Rectal smooth muscle tissue (tissue), 1 donor: ENCODE results near the gene RBM18.

Source experiments
- H3K27ac ChIP-seq: one replicate; pipeline ENCODE4 v1.7.0; 2013; ENCODE audit warnings: low read depth, low read length, inconsistent platforms
- H3K27me3 ChIP-seq: one replicate; pipeline ENCODE4 v1.7.0; 2013; ENCODE audit warnings: low read length; ENCODE audit not compliant: control insufficient read depth, insufficient read depth
- H3K36me3 ChIP-seq: one replicate; pipeline ENCODE4 v1.7.0; 2013; ENCODE audit warnings: low read length; ENCODE audit not compliant: control insufficient read depth, insufficient read depth
- H3K4me1 ChIP-seq: one replicate; pipeline ENCODE4 v1.7.0; 2013; ENCODE audit warnings: low read length; ENCODE audit not compliant: control insufficient read depth, insufficient read depth
- H3K4me3 ChIP-seq: one replicate; pipeline ENCODE4 v1.7.0; 2013; ENCODE audit warnings: low read length
- H3K9ac ChIP-seq: one replicate; pipeline ENCODE4 v1.7.0; 2013; ENCODE audit warnings: low read length

Gene RBM18

GRCh38 chr9:122264360-122265148, at the start of gene RBM18, which contains the start of gene MRRF:
Gene RBM18, minus strand, starts transcription at chr9:122264840. Its CDS starts 3,348 bp downstream, at chr9:122261492.
Gene MRRF, plus strand, starts transcription at chr9:122264882. Its CDS starts 6,010 bp downstream, at chr9:122270892.
- H3K27me3 ChIP-seq = no peaks in the 10 kb centered on the region
- H3K27ac ChIP-seq = peak within 1 kb of the TSS; percentile 90
- peak within 1 kb of the TSS; percentile 92 for H3K9ac ChIP-seq
- peak within 1 kb of the TSS; percentile 75 for H3K4me3 ChIP-seq
- peaks cover 22% of the 10 kb centered on the region for H3K4me1 ChIP-seq
- H3K36me3 ChIP-seq = peaks cover 6% of the 10 kb centered on the region

- H3K36me3 ChIP-seq = peaks cover 17% of the 10 kb centered on the region
- no peaks in the 10 kb centered on the region for H3K27me3 ChIP-seq
- peaks cover 8% of the 10 kb centered on the region for H3K4me1 ChIP-seq
- no peak overlapping the region for H3K9ac ChIP-seq
- no peak overlapping the region for H3K4me3 ChIP-seq
- H3K27ac ChIP-seq = no peak overlapping the region
Observed at GRCh38 chr9:122314165-122314564, 49.5 kb upstream of the RBM18 start.

GRCh38 chr9:122309861-122310260, 45.2 kb upstream of the RBM18 start:
- no peaks in the 10 kb centered on the region for H3K27me3 ChIP-seq
- no peak overlapping the region for H3K4me3 ChIP-seq
- peaks cover 20% of the 10 kb centered on the region for H3K36me3 ChIP-seq
- no peak overlapping the region for H3K27ac ChIP-seq
- H3K9ac ChIP-seq = no peak overlapping the region
- no peaks in the 10 kb centered on the region for H3K4me1 ChIP-seq

- no peak overlapping the region for H3K27ac ChIP-seq
- no peaks in the 10 kb centered on the region for H3K27me3 ChIP-seq
- H3K4me3 ChIP-seq = no peak overlapping the region
- no peaks in the 10 kb centered on the region for H3K4me1 ChIP-seq
- H3K9ac ChIP-seq = no peak overlapping the region
- peaks cover 16% of the 10 kb centered on the region for H3K36me3 ChIP-seq
Observed at GRCh38 chr9:122307925-122308324, 43.3 kb upstream of the RBM18 start.

- Histone ChIP-seq H3K4me3 (no peak overlapping the region), H3K4me1 (no peaks in the 10 kb centered on the region), H3K9ac (no peak overlapping the region), H3K27me3 (no peaks in the 10 kb centered on the region), H3K36me3 (peaks cover 12% of the 10 kb centered on the region), H3K27ac (no peak overlapping the region)
Observed at GRCh38 chr9:122307061-122307460, 42.4 kb upstream of the RBM18 start.

- no peaks in the 10 kb centered on the region for H3K27me3 ChIP-seq
- H3K9ac ChIP-seq = no peak overlapping the region
- H3K36me3 ChIP-seq = peaks cover 14% of the 10 kb centered on the region
- no peak overlapping the region for H3K4me3 ChIP-seq
- H3K4me1 ChIP-seq = no peaks in the 10 kb centered on the region
- H3K27ac ChIP-seq = no peak overlapping the region
Observed at GRCh38 chr9:122302237-122303093, 37.8 kb upstream of the RBM18 start.

GRCh38 chr9:122297512-122297911, 32.9 kb upstream of the RBM18 start:
- H3K36me3 ChIP-seq = peaks cover 10% of the 10 kb centered on the region
- H3K27ac ChIP-seq = no peak overlapping the region
- H3K4me1 ChIP-seq = no peaks in the 10 kb centered on the region
- H3K27me3 ChIP-seq = no peaks in the 10 kb centered on the region
- H3K4me3 ChIP-seq = no peak overlapping the region
- H3K9ac ChIP-seq = no peak overlapping the region

- no peak overlapping the region for H3K27ac ChIP-seq
- H3K27me3 ChIP-seq = no peaks in the 10 kb centered on the region
- H3K4me1 ChIP-seq = no peaks in the 10 kb centered on the region
- H3K4me3 ChIP-seq = no peak overlapping the region
- peaks cover 13% of the 10 kb centered on the region for H3K36me3 ChIP-seq
- no peak overlapping the region for H3K9ac ChIP-seq
Observed at GRCh38 chr9:122294531-122294930, 29.9 kb upstream of the RBM18 start.

- Histone ChIP-seq H3K27me3 (no peaks in the 10 kb centered on the region), H3K4me3 (no peak overlapping the region), H3K36me3 (peaks cover 13% of the 10 kb centered on the region), H3K9ac (no peak overlapping the region), H3K4me1 (no peaks in the 10 kb centered on the region), H3K27ac (no peak overlapping the region)
Observed at GRCh38 chr9:122291458-122291857, 26.8 kb upstream of the RBM18 start.

GRCh38 chr9:122287214-122287720, 22.6 kb upstream of the RBM18 start:
- Histone ChIP-seq H3K9ac (no peak overlapping the region), H3K27me3 (no peaks in the 10 kb centered on the region), H3K4me3 (no peak overlapping the region), H3K4me1 (no peaks in the 10 kb centered on the region), H3K27ac (no peak overlapping the region), H3K36me3 (peaks cover 14% of the 10 kb centered on the region)

- Histone ChIP-seq H3K36me3 (peaks cover 15% of the 10 kb centered on the region), H3K27ac (no peak overlapping the region), H3K4me1 (no peaks in the 10 kb centered on the region), H3K9ac (no peak overlapping the region), H3K27me3 (no peaks in the 10 kb centered on the region), H3K4me3 (no peak overlapping the region)
Observed at GRCh38 chr9:122286764-122287163, 22.1 kb upstream of the RBM18 start.

GRCh38 chr9:122281368-122281767, 16.7 kb upstream of the RBM18 start:
- no peak overlapping the region for H3K4me3 ChIP-seq
- H3K27ac ChIP-seq = no peak overlapping the region
- H3K36me3 ChIP-seq = peaks cover 19% of the 10 kb centered on the region
- H3K9ac ChIP-seq = no peak overlapping the region
- H3K27me3 ChIP-seq = no peaks in the 10 kb centered on the region
- H3K4me1 ChIP-seq = no peaks in the 10 kb centered on the region
